Activated gamma-delta T cell treated with Interleukin-2 at 50 U/mL for 16 hours (primary cell): ENCODE results near the gene ZSWIM1.
A peak's percentile ranks its signal among the peaks of the same experiment; 100 is the strongest.
"Not testable (repeated sequence)": the region's sequence is repeated elsewhere in the genome, so short reads cannot be mapped to it uniquely, and the experiment has no call there.

Experiments used
- DNase-seq: peaks from one replicate; pipeline ENCODE4 v3.0.0-alpha.2; 2020

Gene ZSWIM1

DNA sequence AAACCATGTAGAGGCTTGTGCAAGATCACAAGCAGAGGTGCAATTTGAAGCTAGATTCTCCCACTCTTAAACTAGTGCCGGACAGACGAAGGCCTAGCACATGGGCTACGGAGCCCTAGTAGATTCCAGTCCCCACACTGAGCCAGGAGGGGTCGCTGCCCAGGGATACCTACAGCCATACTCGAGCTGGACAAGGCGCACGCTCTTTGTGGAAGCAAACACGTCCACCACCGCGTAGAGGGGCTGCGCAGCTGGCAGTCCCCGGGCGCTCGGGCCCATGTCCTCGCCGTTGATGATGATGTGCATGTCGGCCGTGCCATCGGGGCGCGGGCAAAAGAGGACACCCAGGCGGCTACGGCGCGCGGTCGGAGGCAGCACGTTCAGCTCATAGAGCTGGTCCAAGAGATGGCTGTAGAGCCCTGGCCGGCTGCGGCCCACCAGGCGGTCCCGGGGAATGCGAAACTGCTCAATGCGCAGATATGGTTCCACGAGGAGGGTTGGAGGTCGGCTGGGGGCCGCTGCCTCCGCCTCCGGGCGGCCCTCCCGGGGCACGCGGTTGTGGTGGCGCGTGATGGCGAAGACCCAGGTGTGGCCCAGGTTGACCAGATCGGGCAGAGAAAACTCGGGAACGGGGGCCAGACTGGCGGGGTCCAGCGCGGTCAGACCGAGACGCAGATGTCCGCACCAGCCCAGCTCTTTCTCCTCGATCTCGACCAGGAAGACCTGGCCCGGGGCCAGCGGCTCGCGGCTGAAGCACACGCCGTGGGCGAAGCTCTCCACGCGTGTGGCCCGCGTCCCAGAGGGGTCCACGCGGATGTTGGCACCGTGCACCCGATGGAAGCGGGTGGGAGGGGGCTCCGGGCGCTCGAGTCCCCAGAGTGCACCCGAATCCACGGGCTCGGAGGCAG, 9.3 kb downstream of the ZSWIM1 start:
- DNase-seq: peak; percentile 43

DNA sequence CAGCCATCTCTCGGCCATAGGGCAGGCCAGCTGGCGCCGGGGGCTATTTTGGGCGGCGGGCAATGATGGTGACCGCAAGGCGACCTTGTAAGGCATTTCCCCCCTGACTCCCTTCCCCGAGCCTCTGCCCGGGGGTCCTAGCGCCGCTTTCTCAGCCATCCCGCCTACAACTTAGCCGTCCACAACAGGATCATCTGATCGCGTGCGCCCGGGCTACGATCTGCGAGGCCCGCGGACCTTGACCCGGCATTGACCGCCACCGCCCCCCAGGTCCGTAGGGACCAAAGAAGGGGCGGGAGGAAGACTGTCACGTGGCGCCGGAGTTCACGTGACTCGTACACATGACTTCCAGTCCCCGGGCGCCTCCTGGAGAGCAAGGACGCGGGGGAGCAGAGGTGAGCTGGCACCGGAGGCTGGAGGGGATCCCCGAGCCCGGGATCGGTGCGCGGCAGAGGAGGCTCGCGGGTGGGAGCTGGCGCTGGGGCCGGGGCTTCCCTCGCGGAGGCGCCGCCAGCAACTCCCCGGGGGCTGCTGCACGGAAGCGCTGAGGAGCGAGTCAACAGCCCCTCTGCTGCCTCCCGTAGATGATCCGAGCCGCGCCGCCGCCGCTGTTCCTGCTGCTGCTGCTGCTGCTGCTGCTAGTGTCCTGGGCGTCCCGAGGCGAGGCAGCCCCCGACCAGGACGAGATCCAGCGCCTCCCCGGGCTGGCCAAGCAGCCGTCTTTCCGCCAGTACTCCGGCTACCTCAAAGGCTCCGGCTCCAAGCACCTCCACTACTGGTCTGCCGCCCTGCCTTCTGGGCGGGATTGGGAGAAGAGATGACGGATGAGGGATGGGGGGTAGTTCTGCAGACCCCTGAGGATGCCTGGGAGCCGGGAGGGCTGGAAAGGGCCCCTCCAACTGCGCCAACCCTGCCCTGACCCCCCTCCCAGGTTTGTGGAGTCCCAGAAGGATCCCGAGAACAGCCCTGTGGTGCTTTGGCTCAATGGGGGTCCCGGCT, 10.3 kb downstream of the ZSWIM1 start, which contains the start of the genes CTSA and NEURL2:
CTSA (plus strand) TSS at position 351 of the 999 bp plus-strand sequence; CDS start at position 585, 234 bp downstream.
NEURL2 (minus strand) TSS at position 224 of the 999 bp plus-strand sequence; CDS start at position 7, 217 bp downstream.
- peak; percentile 78 for DNase-seq

DNA sequence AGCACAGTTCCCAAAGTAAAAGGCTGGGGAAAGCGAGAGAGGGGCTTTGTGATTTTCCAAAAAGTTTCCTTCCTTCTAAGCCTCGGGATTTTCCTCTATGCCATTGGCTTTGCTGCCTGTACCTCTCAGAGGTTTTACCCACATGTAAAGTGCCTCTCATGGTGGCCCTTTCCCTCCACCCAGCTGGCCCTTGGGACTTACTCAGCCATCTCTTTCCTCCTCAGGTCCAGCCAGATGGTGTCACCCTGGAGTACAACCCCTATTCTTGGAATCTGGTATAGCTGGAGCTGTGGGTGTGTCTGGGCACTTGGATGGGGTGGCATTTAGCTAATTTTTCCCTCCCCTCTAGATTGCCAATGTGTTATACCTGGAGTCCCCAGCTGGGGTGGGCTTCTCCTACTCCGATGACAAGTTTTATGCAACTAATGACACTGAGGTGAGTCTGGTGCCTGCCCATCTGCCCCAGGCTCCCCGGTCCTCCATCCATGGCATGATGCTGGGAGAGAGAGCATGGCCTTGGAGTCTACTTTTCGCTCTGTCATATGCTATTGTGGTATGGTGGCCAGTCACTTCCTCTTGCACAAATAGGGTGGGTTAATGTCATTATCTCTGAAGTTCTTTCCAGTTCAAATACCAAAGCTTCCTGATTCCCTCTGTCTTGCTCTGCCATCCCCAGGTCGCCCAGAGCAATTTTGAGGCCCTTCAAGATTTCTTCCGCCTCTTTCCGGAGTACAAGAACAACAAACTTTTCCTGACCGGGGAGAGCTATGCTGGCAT, 11.2 kb downstream of the ZSWIM1 start:
- no peak for DNase-seq

DNA sequence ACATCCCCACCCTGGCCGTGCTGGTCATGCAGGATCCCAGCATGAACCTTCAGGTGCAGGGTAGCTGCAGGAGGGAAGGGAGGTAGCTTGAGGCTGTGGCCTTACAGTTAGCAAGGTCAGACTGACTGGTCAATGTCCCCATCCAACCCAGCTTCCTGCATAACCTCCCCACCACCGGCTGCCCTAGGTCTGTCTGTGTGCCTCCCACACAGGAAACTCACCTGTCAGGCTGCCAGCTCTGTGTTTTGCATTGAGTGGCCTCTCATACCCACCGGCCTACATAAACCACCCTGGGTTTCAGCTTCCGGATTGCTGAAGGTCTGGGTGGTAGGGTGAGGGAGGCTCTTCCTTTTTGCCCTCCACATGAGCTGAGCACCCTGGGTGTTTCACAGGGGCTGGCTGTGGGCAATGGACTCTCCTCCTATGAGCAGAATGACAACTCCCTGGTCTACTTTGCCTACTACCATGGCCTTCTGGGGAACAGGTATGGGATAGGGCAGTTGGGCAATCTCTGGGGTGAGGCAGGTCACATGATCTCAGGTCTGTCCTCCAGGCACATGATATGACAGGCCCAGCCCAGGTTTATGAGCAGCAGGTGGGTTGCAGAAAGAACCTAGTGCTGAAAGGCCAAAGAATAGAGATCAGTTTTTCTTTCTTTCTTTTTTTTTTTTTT, 11.9 kb downstream of the ZSWIM1 start:
- DNase-seq: peak; percentile 50

DNA sequence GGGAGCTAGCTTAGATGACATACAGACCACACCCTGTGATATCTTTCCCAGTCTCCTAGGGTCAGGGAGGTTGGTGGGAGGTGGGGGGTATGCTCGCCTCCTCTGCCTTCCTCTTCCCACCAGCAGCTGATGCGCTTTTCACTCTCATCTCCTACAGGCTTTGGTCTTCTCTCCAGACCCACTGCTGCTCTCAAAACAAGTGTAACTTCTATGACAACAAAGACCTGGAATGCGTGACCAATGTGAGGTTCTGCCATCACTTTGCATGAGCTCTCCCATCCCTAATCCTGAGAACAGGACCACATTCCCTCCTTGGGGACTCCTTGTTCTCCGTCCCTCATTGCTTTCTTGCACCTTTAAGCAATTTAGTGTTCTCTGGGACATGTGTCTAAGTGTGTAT, 12.8 kb downstream of the ZSWIM1 start:
- DNase-seq: no peak

DNA sequence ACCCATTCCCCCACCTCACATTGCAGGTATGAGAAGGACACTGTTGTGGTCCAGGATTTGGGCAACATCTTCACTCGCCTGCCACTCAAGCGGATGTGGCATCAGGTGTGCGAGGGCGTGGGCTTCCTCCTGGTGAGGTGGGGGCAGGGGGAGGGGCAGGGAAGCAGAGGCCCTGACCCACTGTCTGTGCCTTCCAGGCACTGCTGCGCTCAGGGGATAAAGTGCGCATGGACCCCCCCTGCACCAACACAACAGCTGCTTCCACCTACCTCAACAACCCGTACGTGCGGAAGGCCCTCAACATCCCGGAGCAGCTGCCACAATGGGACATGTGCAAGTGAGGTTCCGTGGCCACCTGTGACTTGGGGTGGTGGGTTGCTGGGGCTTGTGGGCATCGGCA, 13.8 kb downstream of the ZSWIM1 start:
- DNase-seq: no peak

DNA sequence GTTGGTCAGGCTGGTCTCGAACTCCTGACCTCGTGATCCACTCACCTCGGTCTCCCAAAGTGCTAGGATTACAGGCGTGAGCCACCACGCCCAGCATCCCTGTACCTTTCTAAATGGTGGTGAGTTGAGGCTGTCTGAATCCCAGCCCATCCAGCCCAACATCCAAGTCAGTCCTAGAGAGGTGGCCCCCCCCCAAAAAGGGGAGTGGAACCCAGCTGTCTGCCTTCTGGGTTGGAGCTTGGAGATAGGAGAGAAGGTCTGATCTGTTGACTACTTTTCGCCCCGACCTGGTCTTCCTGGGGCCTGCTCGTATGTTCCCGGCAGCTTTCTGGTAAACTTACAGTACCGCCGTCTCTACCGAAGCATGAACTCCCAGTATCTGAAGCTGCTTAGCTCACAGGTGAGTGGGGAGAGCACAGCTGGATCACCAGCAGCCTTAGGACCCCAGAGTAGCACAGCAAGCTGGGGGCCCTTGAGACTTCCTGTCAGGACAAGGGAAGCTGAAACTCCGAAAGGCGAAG, 15.7 kb downstream of the ZSWIM1 start:
- no peak for DNase-seq

DNA sequence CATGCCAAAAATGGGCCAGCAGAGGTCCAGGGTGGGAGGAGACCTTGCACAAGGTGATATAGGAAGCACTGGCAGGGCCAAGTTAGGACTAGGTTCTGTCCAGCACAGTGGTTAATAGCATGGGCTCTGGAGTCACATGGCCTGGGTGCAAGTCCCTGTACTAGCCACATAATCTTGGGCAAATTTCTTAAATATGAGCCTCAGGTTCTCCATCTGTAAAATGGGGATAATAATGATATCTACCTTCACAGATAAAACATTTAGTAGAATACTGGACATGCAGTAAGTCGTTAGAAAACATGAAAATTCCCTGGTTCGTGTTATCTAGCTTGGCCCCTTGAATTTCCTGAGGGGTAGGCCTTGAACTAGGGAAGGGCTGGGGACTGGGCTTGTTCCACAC, 16.3 kb downstream of the ZSWIM1 start:
- no peak for DNase-seq

DNA sequence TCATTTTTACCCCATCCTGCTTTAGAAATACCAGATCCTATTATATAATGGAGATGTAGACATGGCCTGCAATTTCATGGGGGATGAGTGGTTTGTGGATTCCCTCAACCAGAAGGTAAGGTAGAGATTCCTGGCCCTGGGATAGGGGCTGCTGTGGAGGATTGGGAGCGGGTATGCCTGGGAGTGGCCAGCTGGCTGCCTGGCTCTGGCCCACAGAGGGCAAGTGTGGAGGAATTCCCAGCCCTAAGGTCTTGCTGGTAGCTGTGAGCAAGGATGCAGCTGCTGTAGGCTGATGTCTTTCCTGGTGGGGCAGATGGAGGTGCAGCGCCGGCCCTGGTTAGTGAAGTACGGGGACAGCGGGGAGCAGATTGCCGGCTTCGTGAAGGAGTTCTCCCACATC, 16.7 kb downstream of the ZSWIM1 start:
- DNase-seq: no peak

DNA sequence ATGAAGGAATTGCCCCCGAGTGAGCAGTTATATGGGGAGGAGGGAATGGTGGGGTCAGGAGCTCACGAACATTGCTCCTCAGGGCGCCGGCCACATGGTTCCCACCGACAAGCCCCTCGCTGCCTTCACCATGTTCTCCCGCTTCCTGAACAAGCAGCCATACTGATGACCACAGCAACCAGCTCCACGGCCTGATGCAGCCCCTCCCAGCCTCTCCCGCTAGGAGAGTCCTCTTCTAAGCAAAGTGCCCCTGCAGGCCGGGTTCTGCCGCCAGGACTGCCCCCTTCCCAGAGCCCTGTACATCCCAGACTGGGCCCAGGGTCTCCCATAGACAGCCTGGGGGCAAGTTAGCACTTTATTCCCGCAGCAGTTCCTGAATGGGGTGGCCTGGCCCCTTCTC, 17.3 kb downstream of the ZSWIM1 start:
- DNase-seq: no peak

DNA sequence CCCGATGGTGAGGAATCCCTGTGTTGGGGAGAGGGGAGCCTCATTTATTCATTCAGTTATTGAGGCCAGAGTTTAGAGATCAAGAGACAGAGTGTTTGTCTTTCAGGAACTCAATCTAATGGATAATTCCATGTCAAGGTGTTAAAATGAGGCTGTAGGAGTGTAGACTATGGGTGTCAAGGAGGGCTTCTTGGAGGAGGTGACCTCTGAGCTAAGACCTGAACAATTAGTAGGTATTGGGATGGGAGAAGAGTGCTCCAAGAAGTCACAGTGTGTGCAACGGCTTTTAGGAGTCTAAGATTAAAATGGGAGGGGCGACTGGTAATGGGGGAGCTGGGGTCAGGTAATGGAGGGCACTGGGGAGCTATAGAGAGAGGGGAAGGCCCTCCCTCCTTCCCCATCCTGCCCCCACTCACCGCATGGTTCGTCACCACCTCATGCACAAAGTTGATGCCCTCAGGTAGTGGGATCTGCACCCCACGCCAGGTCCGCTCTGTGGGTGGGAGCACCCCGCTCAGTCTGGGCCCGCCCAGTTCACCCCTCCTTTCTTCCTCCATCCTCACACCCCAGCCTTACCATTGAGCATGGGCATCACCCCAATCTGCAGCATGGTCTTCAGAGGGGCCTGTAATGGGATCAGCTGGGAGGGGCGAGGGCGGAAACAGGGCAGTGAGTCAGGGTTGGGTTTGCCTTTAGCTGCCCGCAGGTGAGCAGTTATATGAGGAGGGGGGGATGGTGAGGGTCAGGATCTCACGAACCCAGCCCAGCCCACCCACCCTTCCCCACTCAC, 18.2 kb downstream of the ZSWIM1 start:
- no peak for DNase-seq

DNA sequence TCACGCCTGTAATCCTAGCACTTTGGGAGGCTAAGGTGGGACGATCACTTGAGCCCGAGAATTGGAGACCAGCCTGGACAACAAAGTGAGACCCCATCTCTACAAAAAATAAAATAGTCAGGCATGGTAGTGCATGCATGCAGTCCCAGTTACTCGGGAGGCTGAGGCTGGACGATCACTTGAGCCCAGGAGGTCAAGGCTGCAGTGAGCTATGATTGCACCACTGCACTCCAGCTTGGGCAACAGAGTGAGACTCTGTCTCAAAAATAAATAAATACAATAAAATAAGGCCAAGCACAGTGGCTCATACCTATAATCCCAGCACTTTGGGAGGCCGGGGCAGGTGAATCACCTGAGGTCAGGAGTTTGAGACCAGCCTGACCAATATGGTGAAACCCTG, 20.3 kb downstream of the ZSWIM1 start:
- DNase-seq: not testable (repeated sequence)

DNA sequence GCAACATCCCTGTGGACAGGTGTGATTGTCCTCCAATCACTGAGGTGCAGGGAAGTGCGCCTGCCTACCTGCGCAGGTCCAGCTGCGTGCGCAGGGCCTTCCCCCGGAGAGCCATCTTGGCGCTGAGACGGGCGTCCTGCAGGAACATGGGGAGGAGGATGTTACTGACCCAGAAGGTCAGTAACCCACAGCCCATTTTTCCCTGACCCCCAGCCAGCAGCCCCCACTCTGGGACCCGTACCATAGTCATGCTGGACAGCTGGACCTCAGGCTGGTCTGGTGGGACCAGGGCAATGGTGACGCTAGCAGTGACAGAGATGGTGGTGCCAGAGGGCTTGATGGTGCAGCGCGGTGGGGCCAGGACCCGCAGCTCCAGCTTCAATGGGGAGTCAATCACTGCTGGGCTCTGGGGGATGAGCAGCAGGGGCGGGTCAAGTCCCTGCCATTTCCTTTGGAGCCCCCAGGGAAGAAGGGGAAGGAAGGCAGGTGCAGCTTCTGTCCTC, 21.2 kb downstream of the ZSWIM1 start:
- DNase-seq: no peak

DNA sequence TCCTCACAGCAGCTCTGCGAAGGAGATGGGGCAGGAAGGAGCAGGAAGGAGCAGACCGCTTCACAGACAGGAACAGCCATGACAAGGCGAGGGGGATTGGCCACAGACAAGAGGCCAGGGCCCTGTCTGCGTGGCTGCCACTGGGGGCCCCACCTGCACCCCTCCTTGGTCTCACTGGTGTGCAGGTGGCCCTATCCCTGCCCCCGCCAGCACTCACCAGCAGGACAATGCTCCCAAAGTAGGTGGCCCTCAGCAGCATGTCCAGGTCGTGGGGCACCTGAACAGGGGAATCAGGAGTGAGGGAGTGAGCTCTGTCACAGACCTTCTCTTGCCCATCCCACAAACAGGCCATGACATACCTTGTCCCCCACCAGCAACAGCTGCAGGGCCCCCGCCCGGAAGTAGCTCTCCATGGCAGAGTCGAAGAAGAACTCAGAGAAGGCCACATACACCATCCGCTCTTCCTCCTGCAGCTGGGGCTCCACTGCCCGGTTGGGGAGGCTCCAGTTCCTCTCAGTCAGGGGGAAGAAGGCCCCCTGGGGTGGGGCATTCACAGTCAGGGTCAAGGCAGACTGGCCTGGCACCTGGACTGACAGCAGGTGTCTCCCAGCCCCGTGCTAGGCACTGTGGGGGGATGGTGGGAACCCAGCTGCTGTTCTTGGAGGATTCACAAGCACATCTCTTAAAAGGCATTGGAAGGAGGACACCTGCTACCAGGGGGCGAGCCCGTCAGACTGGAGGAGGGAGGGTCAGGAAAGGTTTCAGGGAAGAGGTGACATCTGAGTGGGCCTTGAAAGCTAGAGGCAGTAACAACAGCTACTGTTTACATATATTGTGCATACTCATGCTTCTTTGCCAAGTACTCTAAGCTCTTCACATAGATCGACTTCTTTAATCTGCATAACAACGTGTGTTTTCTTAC, 23.8 kb downstream of the ZSWIM1 start:
- DNase-seq: no peak

DNA sequence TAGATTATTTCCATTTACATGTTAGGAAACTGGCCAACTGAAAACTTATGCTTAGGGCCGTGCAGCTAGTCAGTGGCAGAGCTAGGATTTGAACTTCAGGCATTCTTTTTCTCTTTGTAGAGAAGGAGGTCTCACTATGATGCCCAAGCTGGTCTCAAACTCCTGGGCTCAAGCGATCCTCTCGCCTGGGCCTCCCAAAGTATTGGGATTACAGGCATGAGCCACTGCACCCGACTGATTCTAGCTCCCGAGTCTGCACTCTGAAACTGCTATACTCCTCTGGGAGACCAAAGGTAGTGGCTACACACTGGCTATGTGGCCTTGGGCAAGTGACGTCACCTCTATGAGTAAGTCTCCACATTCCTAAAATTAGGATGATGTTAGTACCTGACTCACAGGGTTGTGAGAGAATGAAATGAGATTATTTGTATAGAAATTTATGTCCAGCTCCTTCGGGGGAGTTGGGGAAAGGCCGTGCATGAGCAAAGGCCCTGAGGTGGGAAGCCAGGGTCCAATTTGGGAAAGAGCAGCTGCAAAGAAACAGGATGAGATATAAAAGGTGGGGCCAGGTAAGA, 24.6 kb downstream of the ZSWIM1 start:
- no peak for DNase-seq

DNA sequence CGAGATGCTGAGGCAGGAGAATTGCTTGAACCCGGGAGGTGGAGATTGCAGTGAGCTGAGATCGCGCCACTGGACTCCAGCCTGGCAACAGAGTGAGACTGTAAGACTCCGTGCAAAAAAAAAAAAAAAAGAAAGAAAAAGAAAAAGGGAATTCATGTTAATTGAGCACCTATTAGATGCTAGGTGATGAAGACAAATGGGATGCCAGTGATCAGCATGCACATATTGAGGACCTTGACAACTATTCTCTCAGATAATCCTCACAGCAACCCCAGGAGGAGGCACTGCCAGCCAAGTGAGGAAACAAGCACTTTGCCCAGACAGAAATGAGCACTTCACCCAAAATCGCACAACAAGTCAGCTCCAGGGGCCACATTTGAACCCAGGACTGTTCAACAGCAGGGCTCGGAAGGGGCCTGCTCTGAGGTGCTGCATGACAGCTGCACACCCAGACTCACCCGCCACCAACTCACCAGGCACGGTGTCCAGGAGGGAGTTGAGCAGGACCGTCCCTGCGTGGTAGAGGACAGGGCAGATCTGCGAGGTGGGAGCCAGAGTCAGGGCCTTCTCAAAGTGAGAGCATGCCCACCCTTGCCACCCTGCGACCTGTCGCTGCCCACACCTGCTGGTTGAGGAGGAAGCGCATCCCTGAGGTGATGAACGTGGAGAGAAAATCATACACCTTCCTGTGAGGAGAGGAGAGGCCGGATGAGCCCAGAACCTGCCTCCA, 26.4 kb downstream of the ZSWIM1 start:
- no peak for DNase-seq

DNA sequence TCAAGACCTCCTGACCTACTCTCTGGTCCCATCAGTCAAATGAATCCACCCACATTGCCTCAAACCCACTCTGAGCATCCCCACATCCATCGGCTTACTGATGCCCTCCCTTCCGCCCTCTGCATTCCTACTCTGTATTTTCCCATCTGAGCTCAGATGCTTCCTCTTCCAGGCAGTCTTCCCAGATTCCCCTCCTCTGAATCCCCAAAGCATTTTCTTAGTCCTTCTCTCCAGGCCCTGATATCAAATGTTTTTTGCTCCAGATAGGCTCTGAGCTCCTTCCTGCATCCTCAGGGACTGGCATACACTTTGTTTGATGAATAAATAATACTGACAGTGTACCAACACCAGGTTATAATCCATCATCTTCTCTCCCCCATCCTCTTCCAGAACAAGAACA, 27.1 kb downstream of the ZSWIM1 start:
- DNase-seq: no peak

DNA sequence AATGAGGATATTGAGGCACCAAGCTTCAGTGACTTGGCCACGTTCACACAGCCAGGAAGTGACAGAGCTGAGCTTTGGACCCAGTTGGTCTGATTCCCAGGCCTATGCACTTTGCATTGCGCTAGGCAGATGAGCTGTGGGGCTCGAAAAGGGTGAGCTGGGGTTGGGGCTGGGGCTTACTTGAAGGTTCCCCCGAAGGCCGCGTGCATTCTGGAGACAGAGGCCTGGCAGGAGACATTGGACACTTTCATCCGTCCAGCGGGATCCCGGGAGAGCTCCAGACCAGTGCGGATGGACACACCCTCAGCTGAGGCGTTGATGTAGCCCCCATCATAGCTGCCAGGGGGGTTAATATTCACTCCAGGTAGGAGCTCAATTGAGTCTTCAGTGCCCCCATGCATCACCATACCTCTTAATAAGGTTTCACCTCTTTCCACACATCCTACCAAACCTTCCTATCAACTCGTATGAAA, 28.3 kb downstream of the ZSWIM1 start:
- DNase-seq: no peak
